Astrocyte (in vitro differentiated cells and primary cell): ENCODE results near the gene RAD51AP1.

Source experiments
- EZH2 ChIP-seq: IDR thresholded peaks from 2 replicates; pipeline ENCODE4 v1.6.1; 2012; ENCODE audit warnings: mild to moderate bottlenecking, low read length, inconsistent platforms; ENCODE audit not compliant: insufficient read depth
- TF ChIP-seq, protein P1 (sequence below): IDR thresholded peaks from 2 replicates; pipeline ENCODE4 v1.5.1; 2011; ENCODE audit warnings: low read depth, mild to moderate bottlenecking, inconsistent platforms, low read length, moderate library complexity; ENCODE audit not compliant: insufficient read depth

- TF ChIP-seq, protein P1, sequence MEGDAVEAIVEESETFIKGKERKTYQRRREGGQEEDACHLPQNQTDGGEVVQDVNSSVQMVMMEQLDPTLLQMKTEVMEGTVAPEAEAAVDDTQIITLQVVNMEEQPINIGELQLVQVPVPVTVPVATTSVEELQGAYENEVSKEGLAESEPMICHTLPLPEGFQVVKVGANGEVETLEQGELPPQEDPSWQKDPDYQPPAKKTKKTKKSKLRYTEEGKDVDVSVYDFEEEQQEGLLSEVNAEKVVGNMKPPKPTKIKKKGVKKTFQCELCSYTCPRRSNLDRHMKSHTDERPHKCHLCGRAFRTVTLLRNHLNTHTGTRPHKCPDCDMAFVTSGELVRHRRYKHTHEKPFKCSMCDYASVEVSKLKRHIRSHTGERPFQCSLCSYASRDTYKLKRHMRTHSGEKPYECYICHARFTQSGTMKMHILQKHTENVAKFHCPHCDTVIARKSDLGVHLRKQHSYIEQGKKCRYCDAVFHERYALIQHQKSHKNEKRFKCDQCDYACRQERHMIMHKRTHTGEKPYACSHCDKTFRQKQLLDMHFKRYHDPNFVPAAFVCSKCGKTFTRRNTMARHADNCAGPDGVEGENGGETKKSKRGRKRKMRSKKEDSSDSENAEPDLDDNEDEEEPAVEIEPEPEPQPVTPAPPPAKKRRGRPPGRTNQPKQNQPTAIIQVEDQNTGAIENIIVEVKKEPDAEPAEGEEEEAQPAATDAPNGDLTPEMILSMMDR = no peak
- TF ChIP-seq EZH2 = no peak
Measured at GRCh38 chr12:4569261-4569660, 30.6 kb downstream of the RAD51AP1 start.
